ENCODE data around the gene AQR. TPM values are rescaled to one million over a fixed set of nuclear protein-coding genes. Genes with fewer than 3 reads are reported as not detected.

AQR gene
- total and polyA plus RNA-seq, 2 experiments from 2014 or later = 42.3 to 67.3 TPM

DNA sequence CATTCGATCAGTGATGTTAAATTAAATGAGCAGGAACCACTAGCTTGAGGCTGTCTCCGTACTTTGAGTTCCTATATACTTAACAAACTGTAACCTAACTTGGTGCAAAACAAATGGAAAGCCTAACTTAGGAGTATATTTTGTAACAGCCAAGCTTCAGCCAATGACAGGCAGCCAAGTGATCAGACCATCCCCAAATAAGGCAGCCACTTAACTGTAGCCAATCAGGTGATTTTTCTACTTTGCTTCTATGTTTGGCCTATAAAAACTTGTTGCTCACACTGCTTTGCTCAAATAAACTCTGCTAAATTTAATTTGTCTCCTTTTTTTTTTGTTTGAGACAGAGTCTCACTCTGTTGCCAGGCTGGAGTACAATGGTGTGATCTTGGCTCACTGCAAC, 37.9 kb upstream of the AQR start (continued):
- TF ChIP-seq, protein P1, sequence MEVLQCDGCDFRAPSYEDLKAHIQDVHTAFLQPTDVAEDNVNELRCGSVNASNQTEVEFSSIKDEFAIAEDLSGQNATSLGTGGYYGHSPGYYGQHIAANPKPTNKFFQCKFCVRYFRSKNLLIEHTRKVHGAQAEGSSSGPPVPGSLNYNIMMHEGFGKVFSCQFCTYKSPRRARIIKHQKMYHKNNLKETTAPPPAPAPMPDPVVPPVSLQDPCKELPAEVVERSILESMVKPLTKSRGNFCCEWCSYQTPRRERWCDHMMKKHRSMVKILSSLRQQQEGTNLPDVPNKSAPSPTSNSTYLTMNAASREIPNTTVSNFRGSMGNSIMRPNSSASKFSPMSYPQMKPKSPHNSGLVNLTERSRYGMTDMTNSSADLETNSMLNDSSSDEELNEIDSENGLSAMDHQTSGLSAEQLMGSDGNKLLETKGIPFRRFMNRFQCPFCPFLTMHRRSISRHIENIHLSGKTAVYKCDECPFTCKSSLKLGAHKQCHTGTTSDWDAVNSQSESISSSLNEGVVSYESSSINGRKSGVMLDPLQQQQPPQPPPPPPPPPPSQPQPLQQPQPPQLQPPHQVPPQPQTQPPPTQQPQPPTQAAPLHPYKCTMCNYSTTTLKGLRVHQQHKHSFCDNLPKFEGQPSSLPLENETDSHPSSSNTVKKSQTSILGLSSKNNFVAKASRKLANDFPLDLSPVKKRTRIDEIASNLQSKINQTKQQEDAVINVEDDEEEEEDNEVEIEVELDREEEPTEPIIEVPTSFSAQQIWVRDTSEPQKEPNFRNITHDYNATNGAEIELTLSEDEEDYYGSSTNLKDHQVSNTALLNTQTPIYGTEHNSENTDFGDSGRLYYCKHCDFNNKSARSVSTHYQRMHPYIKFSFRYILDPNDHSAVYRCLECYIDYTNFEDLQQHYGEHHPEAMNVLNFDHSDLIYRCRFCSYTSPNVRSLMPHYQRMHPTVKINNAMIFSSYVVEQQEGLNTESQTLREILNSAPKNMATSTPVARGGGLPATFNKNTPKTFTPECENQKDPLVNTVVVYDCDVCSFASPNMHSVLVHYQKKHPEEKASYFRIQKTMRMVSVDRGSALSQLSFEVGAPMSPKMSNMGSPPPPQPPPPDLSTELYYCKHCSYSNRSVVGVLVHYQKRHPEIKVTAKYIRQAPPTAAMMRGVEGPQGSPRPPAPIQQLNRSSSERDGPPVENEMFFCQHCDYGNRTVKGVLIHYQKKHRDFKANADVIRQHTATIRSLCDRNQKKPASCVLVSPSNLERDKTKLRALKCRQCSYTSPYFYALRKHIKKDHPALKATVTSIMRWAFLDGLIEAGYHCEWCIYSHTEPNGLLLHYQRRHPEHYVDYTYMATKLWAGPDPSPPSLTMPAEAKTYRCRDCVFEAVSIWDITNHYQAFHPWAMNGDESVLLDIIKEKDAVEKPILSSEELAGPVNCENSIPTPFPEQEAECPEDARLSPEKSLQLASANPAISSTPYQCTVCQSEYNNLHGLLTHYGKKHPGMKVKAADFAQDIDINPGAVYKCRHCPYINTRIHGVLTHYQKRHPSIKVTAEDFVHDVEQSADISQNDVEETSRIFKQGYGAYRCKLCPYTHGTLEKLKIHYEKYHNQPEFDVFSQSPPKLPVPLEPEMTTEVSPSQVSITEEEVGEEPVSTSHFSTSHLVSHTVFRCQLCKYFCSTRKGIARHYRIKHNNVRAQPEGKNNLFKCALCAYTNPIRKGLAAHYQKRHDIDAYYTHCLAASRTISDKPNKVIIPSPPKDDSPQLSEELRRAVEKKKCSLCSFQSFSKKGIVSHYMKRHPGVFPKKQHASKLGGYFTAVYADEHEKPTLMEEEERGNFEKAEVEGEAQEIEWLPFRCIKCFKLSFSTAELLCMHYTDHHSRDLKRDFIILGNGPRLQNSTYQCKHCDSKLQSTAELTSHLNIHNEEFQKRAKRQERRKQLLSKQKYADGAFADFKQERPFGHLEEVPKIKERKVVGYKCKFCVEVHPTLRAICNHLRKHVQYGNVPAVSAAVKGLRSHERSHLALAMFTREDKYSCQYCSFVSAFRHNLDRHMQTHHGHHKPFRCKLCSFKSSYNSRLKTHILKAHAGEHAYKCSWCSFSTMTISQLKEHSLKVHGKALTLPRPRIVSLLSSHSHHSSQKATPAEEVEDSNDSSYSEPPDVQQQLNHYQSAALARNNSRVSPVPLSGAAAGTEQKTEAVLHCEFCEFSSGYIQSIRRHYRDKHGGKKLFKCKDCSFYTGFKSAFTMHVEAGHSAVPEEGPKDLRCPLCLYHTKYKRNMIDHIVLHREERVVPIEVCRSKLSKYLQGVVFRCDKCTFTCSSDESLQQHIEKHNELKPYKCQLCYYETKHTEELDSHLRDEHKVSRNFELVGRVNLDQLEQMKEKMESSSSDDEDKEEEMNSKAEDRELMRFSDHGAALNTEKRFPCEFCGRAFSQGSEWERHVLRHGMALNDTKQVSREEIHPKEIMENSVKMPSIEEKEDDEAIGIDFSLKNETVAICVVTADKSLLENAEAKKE (CRISPR knock-in tag; IDR thresholded peaks at IDR 0.05) = no peak

DNA sequence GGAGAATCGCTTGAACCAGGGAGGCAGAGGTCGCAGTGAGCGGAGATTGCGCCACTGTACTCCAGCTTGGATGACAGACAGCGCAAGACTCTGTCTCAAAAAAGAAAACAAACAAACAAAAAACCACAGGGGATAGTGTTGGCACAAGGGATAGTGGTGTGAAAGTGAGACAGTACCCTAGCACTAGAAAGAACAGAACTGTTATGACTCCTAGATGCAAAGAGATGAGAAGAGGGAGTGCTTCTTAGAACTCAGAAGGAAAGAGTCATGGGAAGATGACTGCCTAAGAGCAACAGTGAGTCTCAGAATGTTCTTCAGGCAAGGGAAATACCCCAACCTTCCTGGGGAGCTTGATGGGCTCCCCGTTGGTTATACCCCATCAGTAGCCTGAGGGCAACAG, 36.4 kb upstream of the AQR start:
- Histone ChIP-seq H3K27me3 (ENCODE audit: insufficient read depth) (no peaks in the 10 kb centered on the region), H3F3A (replicated peaks; ENCODE audit: low read depth) (no peaks in the 10 kb centered on the region), H3K4me3 (no peak overlapping the region), H3K27ac (ENCODE audit: low read depth) (no peak overlapping the region), H3K36me3 (ENCODE audit: insufficient read depth) (no peaks in the 10 kb centered on the region), H3K9me2 (ENCODE audit: insufficient read depth) (no peaks in the 10 kb centered on the region), H2AFZ (peak overlapping the region; percentile 47), H4K20me1 (replicated peaks; ENCODE audit: insufficient read depth) (no peaks in the 10 kb centered on the region), H3K4me1 (ENCODE audit: insufficient read depth) (no peaks in the 10 kb centered on the region), H3K4me2 (no peak overlapping the region), H3K79me2 (replicated peaks; ENCODE audit: insufficient read depth) (no peaks in the 10 kb centered on the region)
- Mint-ChIP-seq H3K27me3 (ENCODE audit: insufficient read depth, low read depth, poor library complexity) (peaks cover 8% of the 10 kb centered on the region), H3K9me3 (no peaks in the 10 kb centered on the region; the same call in 2 of the 3 replicates), H3K27ac (no peak overlapping the region), H3K4me3 (no peak overlapping the region), H3K36me3 (ENCODE audit: low read depth) (no peaks in the 10 kb centered on the region), H3K4me1 (no peaks in the 10 kb centered on the region)
- DNase-seq (ENCODE audit: low spot score) = no peak
- no peak for ATAC-seq
- TF ChIP-seq, protein P2, sequence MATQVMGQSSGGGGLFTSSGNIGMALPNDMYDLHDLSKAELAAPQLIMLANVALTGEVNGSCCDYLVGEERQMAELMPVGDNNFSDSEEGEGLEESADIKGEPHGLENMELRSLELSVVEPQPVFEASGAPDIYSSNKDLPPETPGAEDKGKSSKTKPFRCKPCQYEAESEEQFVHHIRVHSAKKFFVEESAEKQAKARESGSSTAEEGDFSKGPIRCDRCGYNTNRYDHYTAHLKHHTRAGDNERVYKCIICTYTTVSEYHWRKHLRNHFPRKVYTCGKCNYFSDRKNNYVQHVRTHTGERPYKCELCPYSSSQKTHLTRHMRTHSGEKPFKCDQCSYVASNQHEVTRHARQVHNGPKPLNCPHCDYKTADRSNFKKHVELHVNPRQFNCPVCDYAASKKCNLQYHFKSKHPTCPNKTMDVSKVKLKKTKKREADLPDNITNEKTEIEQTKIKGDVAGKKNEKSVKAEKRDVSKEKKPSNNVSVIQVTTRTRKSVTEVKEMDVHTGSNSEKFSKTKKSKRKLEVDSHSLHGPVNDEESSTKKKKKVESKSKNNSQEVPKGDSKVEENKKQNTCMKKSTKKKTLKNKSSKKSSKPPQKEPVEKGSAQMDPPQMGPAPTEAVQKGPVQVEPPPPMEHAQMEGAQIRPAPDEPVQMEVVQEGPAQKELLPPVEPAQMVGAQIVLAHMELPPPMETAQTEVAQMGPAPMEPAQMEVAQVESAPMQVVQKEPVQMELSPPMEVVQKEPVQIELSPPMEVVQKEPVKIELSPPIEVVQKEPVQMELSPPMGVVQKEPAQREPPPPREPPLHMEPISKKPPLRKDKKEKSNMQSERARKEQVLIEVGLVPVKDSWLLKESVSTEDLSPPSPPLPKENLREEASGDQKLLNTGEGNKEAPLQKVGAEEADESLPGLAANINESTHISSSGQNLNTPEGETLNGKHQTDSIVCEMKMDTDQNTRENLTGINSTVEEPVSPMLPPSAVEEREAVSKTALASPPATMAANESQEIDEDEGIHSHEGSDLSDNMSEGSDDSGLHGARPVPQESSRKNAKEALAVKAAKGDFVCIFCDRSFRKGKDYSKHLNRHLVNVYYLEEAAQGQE (IDR thresholded peaks at IDR 0.05; ENCODE audit: unreplicated experiment) = no peak
- TF ChIP-seq, protein P3, sequence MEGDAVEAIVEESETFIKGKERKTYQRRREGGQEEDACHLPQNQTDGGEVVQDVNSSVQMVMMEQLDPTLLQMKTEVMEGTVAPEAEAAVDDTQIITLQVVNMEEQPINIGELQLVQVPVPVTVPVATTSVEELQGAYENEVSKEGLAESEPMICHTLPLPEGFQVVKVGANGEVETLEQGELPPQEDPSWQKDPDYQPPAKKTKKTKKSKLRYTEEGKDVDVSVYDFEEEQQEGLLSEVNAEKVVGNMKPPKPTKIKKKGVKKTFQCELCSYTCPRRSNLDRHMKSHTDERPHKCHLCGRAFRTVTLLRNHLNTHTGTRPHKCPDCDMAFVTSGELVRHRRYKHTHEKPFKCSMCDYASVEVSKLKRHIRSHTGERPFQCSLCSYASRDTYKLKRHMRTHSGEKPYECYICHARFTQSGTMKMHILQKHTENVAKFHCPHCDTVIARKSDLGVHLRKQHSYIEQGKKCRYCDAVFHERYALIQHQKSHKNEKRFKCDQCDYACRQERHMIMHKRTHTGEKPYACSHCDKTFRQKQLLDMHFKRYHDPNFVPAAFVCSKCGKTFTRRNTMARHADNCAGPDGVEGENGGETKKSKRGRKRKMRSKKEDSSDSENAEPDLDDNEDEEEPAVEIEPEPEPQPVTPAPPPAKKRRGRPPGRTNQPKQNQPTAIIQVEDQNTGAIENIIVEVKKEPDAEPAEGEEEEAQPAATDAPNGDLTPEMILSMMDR (conservative IDR thresholded peaks at IDR 0.05; ENCODE audit: low read depth in 2 of 2) = no peak
- TF ChIP-seq ZNF331 (CRISPR knock-in tag; IDR thresholded peaks at IDR 0.05; ENCODE audit: low read depth) (no peak), STAT1 (IDR thresholded peaks at IDR 0.05; ENCODE audit: unreplicated experiment) (no peak), EZH2phosphoT487 (IDR thresholded peaks at IDR 0.05; ENCODE audit: unreplicated experiment) (no peak), POLR2AphosphoS5 (IDR thresholded peaks at IDR 0.05; ENCODE audit: low read depth) (no peak), EZH2 (IDR thresholded peaks at IDR 0.05; ENCODE audit: low read depth, unreplicated experiment) (no peak), ZNF114 (CRISPR knock-in tag; IDR thresholded peaks at IDR 0.05) (no peak)

Measured in GM23338 (cell line).